Measurements from ENCODE around the gene ADAMTS9.

GRCh38 chr3:64546856-64547255, 140.9 kb downstream of the ADAMTS9 start:
- TF ChIP-seq LARP7 (IDR thresholded peaks at IDR 0.05) (no peak), ATF6 (CRISPR knock-in tag; IDR thresholded peaks at IDR 0.05) (no peak), EP300 (IDR thresholded peaks at IDR 0.05; ENCODE audit: low read length) (no peak), ZNF24 (IDR thresholded peaks at IDR 0.05) (no peak)

Data from K562 (cell line).